NCI-H2171 (cell line): Measurements from ENCODE around the gene PYCR2.
"Not testable (repeated sequence)": the region's sequence is repeated elsewhere in the genome, so short reads cannot be mapped to it uniquely, and the experiment has no call there.

Experiments
- DNase-seq: peaks from one replicate; lab custom pipeline; 2025; lab: John Stamatoyannopoulos, UW

The PYCR2 gene

GRCh38 chr1:225890346-225891228 lies 33.5 kb downstream of the PYCR2 start:
- no peak for DNase-seq

- DNase-seq = no peak
Measured at GRCh38 chr1:225889743-225890142, 34.3 kb downstream of the PYCR2 start.

DNA sequence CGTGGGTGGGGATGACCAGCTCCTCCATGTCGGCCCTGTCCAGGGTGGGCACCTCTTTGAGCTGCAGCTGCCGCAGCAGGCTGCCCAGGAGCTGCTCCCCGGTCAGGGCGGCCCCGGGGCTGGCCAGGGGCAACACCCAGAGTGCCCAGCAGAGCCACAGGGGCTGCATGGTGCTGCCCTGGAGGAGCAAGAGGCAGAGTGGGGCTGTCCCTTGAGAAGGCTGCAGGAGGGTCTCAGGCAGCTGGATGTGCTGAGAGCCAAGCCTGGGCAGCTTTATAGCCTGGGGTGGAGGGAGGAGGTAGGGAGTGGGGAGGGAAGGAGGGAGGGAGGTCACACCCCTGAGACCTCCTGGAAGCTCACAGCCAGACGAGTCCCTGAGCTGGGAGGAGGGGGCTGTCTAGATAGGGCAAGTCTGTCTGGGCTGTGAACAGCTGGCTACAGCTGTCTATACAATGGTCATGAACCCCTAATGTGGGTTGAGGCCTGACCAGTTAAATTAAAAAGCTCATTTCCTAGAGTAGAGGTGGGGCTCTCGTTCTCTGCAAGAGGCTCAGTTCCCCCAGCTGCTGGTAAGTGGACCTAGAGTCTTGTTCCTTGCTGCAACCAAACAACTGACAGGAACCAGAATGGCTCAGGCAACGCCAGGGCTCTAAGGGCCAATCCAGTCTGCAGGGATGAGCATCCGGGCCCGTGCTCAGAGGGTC lies 35.0 kb downstream of the PYCR2 start, which contains the start of gene LEFTY1:
Gene LEFTY1 (minus strand): TSS at position 249 of the 704 bp plus-strand sequence. CDS start 80 bp downstream, at position 169.
- DNase-seq = no peak

DNA sequence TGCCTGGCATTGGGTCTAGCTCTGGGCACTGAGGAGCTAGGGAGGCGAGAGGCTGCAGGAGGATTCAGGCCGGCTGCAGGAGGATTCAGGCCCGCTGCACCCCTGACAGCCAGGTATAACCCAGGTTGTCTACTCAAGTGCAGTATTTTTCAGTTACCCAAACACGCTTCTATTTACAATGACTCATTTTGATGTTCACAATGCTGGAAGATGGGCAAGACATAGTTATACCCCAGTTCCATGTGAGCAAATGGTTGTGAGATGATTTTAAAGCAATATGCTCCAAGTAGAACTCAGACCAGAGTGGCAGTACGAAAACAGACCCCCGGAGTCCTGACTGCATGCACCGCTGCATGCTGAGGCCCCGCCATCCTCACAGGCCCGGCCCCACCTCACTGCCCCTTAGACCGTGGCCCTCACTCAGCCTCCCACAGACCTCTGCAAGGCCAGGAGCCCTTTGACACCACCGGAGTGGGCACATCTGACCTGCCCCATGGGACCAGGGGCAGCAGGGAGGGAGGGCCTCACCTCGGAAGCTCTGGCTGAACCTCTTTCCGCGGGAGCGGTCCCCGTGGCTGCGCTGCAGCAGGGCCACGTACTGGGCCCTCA lies 35.7 kb downstream of the PYCR2 start:
- DNase-seq = no peak

DNA sequence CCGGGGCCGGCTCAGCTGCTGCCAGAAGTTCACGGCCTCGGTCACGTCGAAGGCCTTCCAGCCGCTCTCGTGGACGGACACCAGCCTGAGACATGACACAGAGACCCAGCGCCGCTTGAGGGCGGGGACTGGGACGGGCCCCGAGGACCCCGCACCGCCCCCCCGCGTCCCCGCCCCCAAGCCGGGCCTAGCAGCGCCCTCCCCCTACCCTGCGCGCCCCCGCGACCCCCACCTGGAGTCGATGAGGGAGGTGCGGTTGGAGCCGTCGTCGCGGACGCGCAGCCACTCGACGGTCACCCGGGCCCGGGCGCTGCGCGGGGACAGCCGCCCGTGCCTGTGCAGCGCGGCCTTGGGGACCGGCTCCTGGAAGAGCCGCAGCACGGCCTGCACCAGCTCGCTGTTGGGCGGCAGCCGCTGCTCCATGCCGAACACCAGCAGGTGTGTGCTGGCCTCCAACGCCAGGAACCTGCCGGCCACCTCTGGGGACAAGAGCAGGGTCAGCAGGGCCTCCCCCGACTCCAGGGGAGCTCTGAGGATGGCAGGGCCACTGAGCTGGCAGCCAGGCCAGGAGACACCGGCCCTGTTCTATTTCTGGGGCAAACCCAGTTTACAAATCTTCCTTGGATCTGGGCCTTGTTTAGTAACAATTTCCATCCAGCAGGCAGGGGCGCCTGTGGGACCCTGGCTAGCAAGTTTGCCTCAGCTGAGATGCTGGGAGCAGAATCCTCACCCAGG lies 36.3 kb downstream of the PYCR2 start:
- not testable (repeated sequence) for DNase-seq

- DNase-seq = no peak
Measured at GRCh38 chr1:225887030-225887314, 37.1 kb downstream of the PYCR2 start.

DNA sequence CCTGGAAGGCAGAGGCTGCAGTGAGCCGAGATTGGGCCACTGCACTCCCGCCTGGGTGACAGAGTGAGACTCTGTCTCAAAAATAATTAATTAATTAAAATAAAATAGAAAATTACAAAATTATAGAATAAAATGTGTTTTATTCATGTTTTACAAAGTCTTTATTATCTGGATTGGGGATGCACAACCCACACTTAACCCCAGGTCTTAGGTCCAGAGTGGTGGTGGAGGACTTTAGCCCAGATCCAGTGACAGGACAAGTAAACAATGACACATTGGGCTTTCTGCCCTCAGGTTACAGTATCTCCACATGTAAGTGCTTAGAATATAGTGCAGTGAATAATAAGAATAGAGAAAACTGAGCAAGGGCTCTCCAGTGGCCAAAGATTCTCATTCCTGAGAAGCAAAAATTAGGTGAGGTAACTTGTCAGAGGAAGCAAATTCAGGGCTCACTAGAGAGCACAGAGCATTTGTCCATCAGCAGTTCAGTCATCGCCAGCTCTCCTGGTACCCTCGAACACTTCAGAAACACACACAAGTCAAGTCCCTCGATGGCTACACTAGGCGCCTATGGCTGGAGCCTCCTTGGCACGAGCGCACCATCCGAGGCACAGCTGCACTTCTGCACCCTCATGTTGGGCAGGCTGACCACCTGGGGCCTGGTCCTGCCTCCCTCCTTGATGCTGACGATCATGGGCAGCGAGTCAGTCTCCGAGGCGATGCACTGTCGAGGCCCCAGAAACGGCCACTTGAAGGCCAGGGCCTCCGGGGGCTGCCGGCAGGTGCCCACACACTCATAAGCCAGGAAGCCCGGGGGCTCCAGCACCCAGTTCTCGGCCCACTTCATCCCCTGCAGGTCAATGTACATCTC lies 37.7 kb downstream of the PYCR2 start:
- DNase-seq = no peak

DNA sequence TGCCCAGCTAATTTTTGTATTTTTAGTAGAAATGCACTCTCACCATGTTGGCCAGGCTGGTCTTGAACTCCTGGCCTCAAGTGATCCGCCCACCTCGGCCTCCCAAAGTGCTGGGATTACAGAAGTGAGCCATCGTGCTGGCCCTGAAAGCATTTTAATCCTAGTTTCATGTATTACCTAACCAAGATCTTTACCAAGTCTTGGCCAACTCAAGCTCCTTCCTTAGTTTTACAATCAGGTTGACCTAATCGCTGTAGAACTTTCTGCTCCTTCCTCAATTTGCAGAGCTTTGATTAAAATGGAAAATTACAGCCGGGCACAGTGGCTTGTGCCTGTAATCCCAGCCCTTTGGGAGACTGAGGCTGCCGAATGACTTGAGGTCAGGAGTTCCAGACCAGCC lies 38.7 kb downstream of the PYCR2 start:
- DNase-seq = no peak

- no peak for DNase-seq
Measured at GRCh38 chr1:225883616-225884265, 40.3 kb downstream of the PYCR2 start.

DNA sequence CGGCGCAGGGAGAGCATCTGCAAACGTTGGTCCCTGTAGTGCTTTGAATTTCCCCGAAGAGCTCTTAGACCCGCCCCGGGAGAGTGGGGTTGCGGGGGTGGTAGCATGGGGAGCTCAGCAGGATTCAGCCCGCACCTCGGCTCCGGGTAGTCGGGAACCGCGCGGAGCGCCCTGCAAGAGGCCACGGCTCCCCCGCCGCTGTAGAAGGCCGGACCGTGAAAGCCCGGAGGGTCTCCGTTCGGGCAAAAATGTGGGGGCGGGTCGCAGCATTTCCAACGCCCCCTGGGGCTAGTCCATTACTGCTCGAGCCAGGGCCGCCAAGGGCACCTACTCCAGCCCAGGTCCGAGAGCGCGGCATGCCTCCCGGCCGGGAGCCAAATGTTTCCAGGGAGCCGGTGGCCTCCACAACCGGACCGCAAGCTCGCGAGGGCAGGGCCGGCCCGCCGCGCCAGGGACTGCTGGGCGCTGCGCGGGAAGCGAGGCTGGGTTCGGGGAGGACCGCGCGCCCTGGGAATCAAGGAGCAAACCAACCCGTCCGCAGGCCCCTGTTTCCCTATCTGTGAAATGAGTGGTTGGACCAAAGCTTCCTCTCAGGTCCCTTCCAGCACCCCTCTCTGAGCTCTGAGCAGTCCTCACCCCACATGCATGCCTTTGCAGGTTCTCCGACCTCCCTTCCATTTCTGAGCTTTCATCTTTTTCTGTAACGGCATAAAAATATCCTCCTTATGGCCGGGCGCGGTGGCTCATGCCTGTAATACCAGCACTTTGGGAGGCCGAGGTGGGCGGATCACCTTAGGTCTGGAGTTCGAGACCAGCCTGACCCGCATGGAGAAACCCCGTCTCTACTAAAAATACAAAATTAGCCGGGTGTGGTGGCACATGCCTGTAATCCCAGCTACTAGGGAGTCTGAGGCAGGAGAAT lies 41.1 kb downstream of the PYCR2 start:
- DNase-seq = no peak

GRCh38 chr1:225881959-225882693 lies 41.9 kb downstream of the PYCR2 start, which contains the start of gene TMEM63A:
TSS of gene TMEM63A (minus strand) at chr1:225882380. CDS start at chr1:225877580, 4,800 bp downstream.
- no peak for DNase-seq

- no peak for DNase-seq
Measured at GRCh38 chr1:225881081-225881958, 42.7 kb downstream of the PYCR2 start.

- DNase-seq = no peak
Measured at GRCh38 chr1:225880636-225881035, 43.4 kb downstream of the PYCR2 start.

DNA sequence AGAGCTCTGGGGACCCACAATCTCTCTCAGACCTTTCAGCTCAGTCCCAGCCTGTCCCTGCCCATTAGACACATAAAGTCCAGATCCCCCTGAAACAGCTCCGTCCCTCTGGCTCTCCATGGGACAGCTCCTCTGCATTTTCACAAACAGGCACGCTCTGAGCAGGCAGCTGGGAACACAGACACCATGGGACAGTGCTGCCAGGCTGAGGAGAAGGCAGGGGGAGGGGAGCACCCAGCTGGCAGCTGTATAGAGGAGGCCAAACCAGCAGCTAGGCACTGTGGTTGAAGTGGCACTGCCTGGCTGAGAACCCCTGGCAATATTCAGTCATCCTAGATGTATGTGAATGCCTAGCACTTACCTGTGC lies 43.8 kb downstream of the PYCR2 start:
- DNase-seq = no peak

- DNase-seq = no peak
Measured at GRCh38 chr1:225879521-225880221, 44.4 kb downstream of the PYCR2 start.

- no peak for DNase-seq
Measured at GRCh38 chr1:225878282-225878681, 45.8 kb downstream of the PYCR2 start.

GRCh38 chr1:225877580-225877979 lies 46.5 kb downstream of the PYCR2 start:
- no peak for DNase-seq
